Measurements from ENCODE around the gene ARPIN. TPM values are rescaled to one million over a fixed set of nuclear protein-coding genes. Genes with fewer than 3 reads are reported as not detected.

The ARPIN gene
- total and polyA plus RNA-seq, 8 donors: 31.1 to 37.4 (median 35.6) TPM

DNA sequence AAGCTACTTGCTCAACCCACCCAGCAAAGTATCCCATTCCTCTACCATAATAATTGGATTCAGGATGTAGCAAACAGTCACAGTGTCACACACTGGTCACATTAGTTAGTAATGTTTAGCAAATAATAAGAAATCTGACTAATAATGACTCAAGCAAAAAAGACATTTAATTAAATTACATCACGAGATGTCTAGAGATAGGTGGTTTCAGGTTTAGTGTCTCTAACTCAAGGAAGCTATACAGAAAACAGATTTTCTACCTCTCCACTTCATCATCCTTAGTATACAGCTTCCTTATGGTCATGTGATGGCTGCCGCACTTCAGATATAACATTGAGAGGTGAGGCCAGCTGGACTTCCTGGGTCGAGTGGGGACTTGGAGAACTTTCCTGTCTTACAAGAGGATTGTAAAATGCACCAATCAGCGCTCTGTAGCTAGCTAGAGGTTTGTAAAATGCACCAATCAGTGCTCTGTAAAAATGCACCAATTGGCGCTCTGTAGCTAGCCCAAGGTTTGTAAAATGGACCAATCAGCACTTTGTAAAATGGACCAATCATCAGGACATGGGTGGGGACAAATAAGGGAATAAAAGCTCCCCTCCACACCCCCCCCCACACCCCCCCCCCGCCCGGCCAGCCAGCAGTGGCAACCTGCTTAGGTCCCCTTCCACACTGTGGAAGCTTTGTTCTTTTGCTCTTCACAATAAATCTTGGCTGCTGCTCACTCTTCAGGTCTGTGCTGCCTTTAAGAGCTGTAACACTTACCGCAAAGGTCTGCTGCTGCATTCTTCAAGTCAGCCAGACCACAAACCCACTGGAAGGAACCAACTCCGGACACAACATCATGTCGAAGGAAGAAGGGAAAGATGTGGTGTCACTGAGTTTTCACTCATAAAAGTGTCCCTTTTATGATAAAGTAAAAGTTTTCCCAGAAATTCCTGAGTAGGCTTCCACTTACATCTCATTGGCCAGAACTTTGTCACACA lies 24.9 kb upstream of the ARPIN start:
- Histone ChIP-seq H3K27ac (no peak overlapping the region), H3K4me3 (no peak overlapping the region), H3K27me3 (no peaks in the 10 kb centered on the region), H3K9me3 (no peaks in the 10 kb centered on the region), H3K4me1 (peaks cover 0 to 10% of the 10 kb centered on the region in 2 donors), H3K36me3 (no peaks in the 10 kb centered on the region)
- DNase-seq (no peak), ATAC-seq (no peak)
- intact Hi-C loops (cut with DNase I): no loop called here
- TF ChIP-seq, protein P1, sequence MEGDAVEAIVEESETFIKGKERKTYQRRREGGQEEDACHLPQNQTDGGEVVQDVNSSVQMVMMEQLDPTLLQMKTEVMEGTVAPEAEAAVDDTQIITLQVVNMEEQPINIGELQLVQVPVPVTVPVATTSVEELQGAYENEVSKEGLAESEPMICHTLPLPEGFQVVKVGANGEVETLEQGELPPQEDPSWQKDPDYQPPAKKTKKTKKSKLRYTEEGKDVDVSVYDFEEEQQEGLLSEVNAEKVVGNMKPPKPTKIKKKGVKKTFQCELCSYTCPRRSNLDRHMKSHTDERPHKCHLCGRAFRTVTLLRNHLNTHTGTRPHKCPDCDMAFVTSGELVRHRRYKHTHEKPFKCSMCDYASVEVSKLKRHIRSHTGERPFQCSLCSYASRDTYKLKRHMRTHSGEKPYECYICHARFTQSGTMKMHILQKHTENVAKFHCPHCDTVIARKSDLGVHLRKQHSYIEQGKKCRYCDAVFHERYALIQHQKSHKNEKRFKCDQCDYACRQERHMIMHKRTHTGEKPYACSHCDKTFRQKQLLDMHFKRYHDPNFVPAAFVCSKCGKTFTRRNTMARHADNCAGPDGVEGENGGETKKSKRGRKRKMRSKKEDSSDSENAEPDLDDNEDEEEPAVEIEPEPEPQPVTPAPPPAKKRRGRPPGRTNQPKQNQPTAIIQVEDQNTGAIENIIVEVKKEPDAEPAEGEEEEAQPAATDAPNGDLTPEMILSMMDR (IDR thresholded peaks at IDR 0.05): no peak

DNA sequence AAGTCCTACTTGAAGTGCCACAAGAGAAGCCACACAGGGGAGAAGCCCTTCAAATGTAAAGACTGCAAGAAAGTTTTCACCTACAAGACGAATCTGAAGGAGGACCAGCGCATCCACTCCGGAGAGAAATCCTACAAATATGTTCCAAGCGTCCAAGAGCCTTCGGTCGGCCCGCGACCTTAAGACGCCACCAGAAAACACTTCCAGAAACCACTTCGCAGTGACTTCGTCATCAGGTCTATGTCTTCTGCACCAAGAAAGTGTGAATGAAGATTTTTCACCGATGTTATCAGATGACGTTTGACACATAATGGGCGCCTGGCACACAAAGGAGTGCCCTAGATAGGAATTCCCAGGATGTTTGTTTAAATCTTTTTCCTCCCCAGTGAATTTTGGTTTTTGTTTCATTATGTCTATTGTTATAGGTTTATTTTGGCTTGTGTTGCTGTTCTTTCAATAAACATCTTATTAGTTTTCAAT lies 24.1 kb upstream of the ARPIN start:
- intact Hi-C loops (cut with DNase I): no loop called here
- TF ChIP-seq, protein P1 (IDR thresholded peaks at IDR 0.05): no peak
- H3K27me3 ChIP-seq: no peaks in the 10 kb centered on the region
- H3K4me3 ChIP-seq: no peak overlapping the region
- no peaks in the 10 kb centered on the region for H3K36me3 ChIP-seq
- ATAC-seq (no peak), DNase-seq (no peak)
- peaks cover 0 to 10% of the 10 kb centered on the region in 2 donors for H3K4me1 ChIP-seq
- no peak overlapping the region for H3K27ac ChIP-seq
- H3K9me3 ChIP-seq: no peaks in the 10 kb centered on the region

DNA sequence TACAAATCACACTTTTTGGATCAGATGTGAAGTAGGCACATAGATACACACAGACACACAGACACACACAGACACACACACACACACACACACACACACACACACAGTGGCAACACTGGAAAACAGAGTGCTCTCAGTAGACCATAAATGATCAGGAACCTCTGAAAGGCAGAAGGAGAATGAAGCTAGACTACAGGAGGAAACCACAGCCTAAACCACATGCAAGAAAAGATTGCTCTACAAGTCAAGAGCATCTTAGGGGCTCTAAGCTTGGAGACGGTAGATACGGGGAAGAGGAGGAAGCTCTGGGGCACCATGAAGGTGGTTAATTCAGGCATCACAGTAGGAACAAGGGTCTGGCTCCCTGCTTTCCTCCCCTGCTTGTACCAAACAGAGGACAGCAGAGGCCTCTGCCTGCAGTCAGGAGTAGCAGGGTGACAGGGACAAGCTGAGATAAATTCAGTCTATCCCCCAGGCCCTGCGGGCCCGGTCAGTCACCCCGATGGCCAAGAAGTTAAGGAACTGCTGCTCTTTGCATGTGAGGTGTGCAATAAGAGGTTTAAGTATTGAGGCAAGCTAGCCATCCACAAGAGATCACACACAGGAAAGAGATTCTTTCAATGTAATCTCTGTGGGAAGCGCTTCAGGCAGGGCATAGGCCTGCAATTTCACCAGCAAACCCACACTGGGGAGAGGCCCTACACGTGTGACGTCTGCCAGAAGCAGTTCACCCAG lies 23.5 kb upstream of the ARPIN start:
- Histone ChIP-seq H3K27ac (no peak overlapping the region), H3K27me3 (no peaks in the 10 kb centered on the region), H3K4me1 (peaks cover 0 to 10% of the 10 kb centered on the region in 2 donors), H3K4me3 (no peak overlapping the region), H3K36me3 (no peaks in the 10 kb centered on the region), H3K9me3 (no peaks in the 10 kb centered on the region)
- ATAC-seq: no peak
- intact Hi-C loops (cut with DNase I): no loop called here
- TF ChIP-seq, protein P1 (IDR thresholded peaks at IDR 0.05): no peak
- no peak for DNase-seq

DNA sequence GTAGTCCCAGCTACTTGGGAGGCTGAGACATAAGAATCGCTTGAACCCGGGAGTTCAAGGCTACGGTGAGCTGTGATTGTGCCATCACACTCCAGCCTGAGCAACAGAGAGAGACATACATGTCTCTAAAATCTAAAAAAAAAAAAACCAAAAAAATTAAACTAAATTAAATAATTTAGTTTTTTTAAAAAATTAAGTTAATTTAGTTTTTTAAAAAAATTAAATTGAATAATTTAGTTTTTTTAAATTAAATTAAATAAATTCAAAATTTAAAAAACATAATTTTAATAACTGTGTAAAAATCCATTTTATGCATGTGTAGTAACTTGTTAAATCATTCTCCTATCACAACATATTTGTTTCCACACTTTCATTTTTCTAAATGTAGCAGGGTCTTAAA lies 20.1 kb upstream of the ARPIN start:
- intact Hi-C loops (cut with DNase I): no loop called here
- no peaks in the 10 kb centered on the region for H3K36me3 ChIP-seq
- TF ChIP-seq, protein P1 (IDR thresholded peaks at IDR 0.05): no peak
- DNase-seq (no peak), ATAC-seq (no peak)
- H3K27me3 ChIP-seq: no peaks in the 10 kb centered on the region
- no peaks in the 10 kb centered on the region for H3K9me3 ChIP-seq
- no peak overlapping the region for H3K27ac ChIP-seq
- peaks cover 0 to 10% of the 10 kb centered on the region in 2 donors for H3K4me1 ChIP-seq
- no peak overlapping the region for H3K4me3 ChIP-seq

DNA sequence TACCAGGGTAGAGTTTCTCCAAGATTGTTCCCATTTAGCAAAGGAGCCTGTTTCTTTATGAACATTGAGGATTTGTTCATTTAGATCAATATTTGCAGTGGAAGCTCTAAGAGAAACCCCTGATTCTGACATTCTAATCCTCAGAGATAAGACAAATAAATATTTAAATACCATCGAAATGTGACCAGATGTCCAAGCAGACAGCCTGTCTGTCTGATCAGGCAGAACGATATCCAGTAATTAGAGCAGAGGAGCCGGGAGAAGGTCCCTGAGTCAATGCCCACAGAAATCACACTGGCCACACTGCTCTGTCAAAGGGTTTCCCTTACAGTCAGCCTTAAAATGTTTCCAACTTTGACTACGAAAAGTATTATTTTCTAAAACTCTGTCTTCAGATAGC lies 15.7 kb upstream of the ARPIN start:
- TF ChIP-seq, protein P1 (IDR thresholded peaks at IDR 0.05): no peak
- Histone ChIP-seq H3K9me3 (no peaks in the 10 kb centered on the region), H3K4me3 (no peak overlapping the region), H3K27me3 (no peaks in the 10 kb centered on the region), H3K27ac (no peak overlapping the region), H3K4me1 (no peaks in the 10 kb centered on the region), H3K36me3 (no peaks in the 10 kb centered on the region)
- DNase-seq: no peak
- intact Hi-C loops (cut with DNase I): no loop called here
- ATAC-seq: no peak

All from left lung (tissue), 10 donors.